Stimulated activated CD8-positive, alpha-beta memory T cell treated with anti-CD3 and anti-CD28 coated beads, Interleukin-4, amount 100 ng/mL, for 48 hours (primary cell): Measurements from ENCODE around the gene FTO.
"Not testable (repeated sequence)": the region's sequence is repeated elsewhere in the genome, so short reads cannot be mapped to it uniquely, and the experiment has no call there.

Experiments used
- DNase-seq: peaks from one replicate; pipeline ENCODE4 v3.0.0-alpha.2; 2020

Gene FTO

DNA sequence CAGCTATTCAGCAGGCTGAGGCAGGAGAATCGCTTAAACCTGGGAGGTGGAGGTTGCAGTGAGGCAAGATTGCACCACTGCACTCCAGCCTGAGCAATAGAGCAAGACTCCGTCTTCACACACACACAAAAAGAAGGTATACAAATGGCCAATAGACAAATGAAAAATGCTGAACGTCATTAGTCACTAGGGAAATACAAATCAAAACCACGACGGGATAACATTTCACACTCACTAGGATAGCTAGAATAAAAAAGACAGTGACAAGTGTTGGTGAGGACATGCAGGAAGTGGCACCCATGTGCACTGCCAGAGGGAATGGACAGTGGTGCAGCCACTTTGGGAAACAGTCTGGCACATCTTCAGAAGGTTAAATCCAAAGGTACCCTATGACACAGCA is 172.9 kb downstream of the FTO start:
- DNase-seq: no peak

DNA sequence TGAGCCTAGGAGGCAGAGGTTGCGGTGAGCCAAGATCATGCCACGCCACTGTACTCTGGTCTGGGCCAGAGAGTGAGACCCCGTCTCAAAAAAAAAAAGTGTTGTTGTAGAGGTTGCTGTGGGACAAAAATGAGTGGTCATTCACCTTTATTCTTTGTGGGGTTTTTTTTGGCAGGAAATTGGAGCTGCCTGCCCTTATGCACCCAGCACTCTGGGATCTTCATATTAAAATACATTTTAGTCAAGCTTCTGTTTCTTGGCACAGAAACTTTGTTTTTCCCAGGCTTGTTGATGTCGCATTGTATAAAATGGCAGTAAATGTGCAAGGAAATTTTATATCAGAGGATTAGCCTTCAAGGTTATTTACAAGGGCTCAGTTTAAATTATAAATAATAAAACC is 174.3 kb downstream of the FTO start:
- no peak for DNase-seq

GRCh38 chr16:53881371-53881770 is 177.4 kb downstream of the FTO start:
- no peak for DNase-seq

- no peak for DNase-seq
Observed at GRCh38 chr16:53882310-53882709, 178.4 kb downstream of the FTO start.

GRCh38 chr16:53884748-53885147 is 180.8 kb downstream of the FTO start:
- no peak for DNase-seq

DNA sequence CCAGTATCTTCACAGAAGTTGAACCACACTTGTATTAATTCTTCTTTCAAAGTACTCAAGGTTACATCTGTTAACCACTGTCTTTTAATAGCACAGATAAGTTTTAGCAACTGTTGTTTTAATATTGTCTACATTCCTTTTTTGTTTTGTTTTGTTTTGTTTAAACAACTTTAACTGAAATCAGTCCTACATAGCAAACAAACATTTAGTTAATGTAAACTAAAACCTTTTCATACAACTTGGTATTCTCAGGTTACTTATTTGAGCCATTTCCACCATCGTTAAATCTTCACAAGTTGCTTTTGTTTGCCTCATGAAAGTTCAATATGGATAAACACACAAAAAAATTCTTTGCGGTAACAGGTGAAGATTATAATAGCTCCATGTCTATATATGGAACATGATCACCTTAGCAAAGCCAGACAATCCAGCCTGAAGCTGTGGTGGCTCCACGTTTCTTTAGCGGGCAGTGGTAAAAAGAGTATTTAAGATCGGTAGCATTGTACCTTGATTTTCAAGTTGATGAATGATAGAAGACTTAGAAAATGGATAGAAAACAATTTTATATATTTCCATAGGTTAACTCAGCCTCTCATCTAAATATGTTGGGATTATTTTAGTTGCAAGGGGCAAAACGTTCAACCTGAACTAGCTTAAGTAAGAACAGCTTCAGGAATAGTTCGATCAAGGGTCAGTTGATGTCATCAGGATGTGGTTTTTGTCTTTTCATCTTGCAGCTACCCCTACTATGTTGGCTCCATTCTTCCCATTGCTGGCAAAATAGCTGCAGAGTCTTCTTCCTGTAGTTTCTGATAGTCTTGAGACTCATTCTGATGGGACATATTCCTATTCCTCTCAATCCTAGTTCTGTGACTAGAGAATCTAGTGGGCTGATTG is 182.8 kb downstream of the FTO start:
- DNase-seq: no peak

DNA sequence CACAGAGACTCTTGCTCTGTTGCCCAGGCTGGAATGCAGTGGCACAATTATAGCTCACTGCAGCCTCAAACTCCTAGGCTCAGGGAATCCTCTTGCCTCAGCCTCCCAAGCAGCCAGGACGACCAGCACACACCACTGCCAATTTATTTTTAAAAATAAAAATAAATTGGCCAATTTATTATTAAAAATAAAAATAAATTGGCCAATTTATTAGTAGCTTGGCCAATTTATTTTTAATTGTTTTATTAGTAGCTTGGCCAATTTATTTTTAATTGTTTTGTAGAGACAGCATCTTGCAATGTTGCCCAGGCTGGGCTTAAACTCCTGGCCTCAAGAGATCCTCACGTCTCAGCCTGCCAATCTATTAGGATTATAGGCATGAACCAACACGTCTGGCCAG is 184.3 kb downstream of the FTO start:
- no peak for DNase-seq

DNA sequence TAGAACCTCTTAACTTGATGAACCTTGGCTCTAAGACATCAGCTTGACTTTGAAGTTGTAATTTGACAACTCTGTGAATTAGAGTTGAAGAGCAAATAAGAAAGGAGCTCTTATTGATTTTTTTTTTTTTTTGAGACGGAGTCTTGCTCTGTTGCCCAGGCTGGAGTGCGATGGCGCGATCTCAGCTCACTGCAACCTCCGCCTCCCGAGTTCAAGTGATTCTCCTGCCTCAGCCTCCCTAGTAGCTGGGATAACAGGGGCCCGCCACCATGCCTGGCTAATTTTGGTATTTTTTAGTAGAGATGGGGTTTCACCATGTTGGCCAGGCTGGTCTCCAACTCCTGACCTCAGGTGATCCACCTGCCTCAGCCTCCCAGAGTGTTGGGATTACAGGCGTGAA is 186.9 kb downstream of the FTO start:
- DNase-seq: not testable (repeated sequence)

- DNase-seq: no peak
Observed at GRCh38 chr16:53891409-53892139, 187.6 kb downstream of the FTO start.

- DNase-seq: peak; percentile 63
Observed at GRCh38 chr16:53892155-53892554, 188.2 kb downstream of the FTO start.

- DNase-seq: no peak
Observed at GRCh38 chr16:53893731-53894435, 189.9 kb downstream of the FTO start.

GRCh38 chr16:53894686-53895085 is 190.7 kb downstream of the FTO start:
- no peak for DNase-seq

GRCh38 chr16:53895433-53895832 is 191.5 kb downstream of the FTO start:
- no peak for DNase-seq

- DNase-seq: no peak
Observed at GRCh38 chr16:53895851-53896250, 191.9 kb downstream of the FTO start.

DNA sequence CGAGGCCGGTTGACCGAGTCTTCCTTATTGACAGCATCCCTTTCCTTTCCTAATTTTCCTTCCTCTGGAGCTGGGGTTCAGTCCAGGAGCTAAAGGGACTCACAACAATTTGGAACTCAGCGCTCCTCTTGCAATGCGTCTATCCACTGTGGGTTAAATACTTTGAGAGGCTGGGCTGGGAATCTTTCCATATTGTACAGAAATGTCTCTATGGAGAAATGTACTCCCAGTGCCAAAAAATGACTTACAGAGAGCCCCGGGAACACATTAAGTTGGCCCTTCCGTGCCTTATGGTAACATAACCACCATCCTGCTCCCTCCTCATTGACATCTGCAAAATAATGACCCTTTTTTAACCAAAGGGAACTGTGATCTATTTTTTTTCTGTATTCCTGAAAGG is 192.8 kb downstream of the FTO start:
- no peak for DNase-seq

GRCh38 chr16:53898993-53899392 is 195.0 kb downstream of the FTO start:
- DNase-seq: no peak

DNA sequence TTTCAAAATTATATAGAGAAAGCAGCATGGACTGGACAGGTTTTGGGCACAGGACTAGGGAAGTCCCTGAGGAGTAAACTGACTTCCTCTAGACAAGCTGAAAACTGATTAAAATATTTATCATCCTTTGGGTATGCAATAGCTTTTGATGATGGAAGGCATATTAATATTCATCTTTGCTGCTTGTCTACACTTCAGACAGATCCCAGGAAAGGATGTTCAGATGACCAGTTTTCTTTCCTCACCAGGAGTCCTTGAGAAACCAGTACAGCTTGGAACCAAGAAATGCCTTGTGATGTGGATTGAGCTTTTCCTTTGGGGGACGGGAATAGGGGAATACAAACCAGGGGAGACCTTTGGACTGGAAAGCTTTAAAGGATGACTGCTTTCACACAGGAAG is 195.5 kb downstream of the FTO start:
- DNase-seq: no peak

DNA sequence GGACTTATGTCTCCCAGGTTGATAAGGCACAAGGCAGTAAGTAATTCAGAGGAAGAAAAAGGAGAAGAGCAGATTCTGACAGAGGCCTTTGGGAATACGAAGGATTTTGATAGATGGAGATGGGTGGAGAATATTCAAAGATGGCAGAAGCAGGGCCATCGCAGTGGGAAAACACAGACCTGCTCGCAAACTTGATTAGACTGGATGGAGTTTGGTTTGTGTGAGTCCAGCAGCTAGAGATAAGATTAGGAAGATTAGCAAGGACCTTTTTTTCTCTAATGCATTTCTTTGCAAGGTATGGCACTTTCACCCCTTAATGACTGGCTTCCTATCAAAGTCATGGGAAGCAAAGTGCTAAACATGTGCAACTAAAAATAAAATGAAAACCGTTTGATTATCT is 196.7 kb downstream of the FTO start:
- DNase-seq: no peak

- DNase-seq: no peak
Observed at GRCh38 chr16:53901408-53901807, 197.5 kb downstream of the FTO start.

GRCh38 chr16:53904533-53904932 is 200.6 kb downstream of the FTO start:
- DNase-seq: no peak

GRCh38 chr16:53905028-53905427 is 201.1 kb downstream of the FTO start:
- DNase-seq: no peak

GRCh38 chr16:53908731-53909130 is 204.8 kb downstream of the FTO start:
- DNase-seq: no peak

DNA sequence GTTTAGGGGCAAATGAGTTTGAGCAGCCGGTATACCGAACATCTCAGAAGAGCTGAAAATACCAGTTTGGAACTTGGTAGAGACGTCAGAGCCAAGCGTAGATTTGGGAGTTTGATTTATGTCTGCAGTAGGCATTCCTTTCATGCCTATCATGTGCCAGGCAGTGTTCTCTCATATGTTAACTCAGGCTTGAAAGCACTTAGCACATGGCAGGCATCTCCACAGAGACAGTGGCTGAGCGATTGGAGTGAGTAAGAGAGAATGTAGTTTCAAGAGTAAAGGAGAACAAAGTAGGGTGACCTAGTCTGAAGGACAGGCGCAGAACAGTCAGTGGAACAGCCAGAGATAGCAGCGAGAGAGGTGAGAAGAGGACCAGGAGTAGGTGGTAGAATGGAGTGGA is 207.0 kb downstream of the FTO start:
- DNase-seq: no peak

DNA sequence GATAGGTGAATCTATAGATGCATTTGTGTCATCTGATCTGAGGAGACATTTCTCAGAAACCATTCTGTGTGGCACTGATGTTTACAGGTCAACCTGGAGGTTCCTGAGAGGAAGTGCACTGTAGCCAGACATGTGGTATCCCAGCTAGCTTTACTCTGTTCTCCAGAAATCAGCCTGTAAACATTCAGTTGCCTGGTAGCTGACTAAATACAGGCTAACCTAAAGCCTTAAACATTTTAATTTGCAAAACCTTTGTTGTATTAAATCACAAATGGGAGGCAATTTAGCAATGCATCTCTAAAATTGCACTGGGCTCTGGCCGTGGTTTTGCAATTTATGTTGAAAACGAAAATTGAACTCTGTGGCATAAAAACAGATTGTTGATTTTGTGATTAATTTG is 207.6 kb downstream of the FTO start:
- DNase-seq: no peak
